Stimulated activated CD8-positive, alpha-beta memory T cell treated with anti-CD3 and anti-CD28 coated beads, Interleukin-2, amount 100 ng/mL, for 48 hours (primary cell): ENCODE results near the gene BACH2.

ENCODE experiments used
- DNase-seq, 2 donors: peaks; one replicate each; pipeline ENCODE4 v3.0.0-alpha.2; 2020; ENCODE audit warnings: low read depth in 2 of 2

BACH2 gene

DNA sequence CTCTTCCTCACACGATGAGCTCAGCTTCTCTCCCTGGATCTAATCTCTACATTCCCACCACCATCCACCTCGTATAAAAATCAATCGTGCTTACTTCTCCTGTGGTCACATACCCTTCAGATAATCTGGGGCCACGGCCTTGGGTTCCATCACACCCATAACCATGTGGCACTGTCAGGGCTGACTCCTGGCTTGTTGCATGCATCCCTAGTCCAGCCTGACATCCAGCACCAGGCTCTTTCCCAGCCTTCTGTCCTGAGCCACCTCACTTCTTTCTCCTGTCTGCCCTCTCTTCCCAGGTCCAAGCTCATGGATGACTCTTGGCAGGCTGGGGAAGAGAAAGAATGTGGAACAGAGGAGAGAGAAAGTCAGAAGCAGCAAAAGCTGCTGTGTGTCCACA, 199.8 kb downstream of the BACH2 start:
- DNase-seq: no peak

DNA sequence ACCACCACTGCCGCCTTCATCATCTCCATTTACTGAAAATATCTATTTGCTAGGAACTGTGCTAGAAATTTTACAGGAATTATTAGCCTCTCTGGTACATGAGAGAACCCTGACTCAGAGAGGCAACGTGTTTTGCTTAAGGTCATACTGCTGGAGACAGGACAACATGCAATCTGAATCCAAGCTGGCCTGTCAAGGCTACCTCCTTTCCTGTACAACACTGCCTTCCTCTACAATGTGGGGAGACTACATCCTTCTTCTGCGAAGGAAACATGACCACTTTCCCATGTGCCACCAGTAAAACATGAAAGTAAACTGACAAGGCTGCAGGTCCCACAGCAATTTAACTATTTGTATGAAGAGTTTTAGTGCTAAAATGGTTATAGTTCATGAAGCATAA, 200.9 kb downstream of the BACH2 start:
- DNase-seq: no peak

- no peak for DNase-seq
These were observed 201.5 kb downstream of the BACH2 start for GRCh38 chr6:90095145-90095544.

GRCh38 chr6:90093558-90094073, 203.0 kb downstream of the BACH2 start:
- no peak for DNase-seq

DNA sequence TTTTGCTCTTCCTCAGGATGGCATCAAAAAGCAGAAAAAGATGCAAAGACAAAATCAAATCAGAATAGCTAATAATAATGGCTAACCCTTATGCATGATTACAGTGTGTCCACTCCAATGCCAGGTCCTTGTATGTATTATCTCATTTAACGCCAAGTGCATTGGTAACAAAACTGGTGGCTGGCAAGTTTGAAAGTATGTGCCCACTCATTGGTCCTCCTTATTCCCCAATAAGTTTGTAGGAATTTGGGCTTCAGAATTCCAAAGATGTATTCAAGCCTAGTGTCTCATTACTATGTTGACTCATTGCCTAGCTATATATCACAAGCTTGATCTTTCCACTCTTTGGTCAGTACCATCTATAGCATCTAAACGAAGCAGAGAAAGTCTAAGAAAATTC, 205.8 kb downstream of the BACH2 start:
- DNase-seq: no peak

GRCh38 chr6:90088009-90088408, 208.6 kb downstream of the BACH2 start:
- DNase-seq: no peak

DNA sequence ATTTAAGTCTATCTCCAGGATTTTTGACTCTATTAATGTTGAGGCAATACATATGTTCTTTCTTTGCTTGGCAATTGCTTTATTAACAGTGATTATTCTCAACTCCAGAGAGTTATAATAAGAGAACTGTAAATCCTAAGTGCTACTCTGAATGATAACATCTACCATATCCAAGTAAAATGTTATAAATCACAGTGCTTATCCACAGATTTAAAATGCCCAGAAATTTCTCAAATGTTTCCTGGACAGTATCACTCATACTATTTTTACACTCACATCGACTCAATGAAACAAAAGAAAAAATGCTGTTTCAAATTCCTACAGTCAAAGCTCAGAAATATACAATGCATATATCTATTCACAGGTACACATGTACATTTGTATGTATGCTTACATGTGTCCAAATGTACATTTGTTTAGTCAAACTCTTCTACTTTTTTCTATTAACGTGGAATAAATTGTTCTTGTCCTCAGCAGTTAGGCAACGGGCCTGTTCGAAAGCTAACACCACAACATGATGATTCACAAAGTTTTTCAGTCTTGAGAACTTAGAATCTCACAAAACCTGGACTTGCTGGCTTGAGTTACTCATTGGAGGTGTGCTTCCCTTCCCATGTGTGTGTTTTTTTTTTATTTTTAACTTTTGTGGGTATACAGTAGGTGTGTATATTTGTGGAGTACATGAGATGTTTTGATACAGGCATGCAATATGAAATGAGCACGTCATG, 209.4 kb downstream of the BACH2 start:
- DNase-seq: no peak

GRCh38 chr6:90086517-90086916, 210.1 kb downstream of the BACH2 start:
- no peak for DNase-seq

- peak in 1 of 2 donors; percentile 25 for DNase-seq
These were observed 212.8 kb downstream of the BACH2 start for GRCh38 chr6:90083891-90084290.

DNA sequence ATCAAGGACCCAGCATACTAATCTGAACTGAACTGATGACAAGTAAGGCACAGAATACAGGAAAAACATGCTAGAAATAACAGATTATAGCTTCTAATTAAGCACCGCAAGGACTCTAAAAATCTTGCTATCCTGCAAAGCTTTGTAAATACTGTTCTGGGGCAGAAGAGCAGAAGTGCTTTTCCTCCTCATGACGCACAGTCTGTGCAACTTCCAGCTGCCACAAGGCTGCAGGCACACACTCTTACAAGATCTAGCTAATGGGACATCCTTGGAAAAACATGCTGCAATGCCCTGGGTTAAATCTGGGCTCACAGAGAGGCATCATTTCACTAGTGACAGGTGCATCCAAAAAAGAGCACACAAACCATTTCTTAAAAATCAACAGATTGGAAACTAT, 213.8 kb downstream of the BACH2 start:
- no peak for DNase-seq

GRCh38 chr6:90080876-90081481, 215.7 kb downstream of the BACH2 start:
- DNase-seq: peak; percentile 51 to 65

DNA sequence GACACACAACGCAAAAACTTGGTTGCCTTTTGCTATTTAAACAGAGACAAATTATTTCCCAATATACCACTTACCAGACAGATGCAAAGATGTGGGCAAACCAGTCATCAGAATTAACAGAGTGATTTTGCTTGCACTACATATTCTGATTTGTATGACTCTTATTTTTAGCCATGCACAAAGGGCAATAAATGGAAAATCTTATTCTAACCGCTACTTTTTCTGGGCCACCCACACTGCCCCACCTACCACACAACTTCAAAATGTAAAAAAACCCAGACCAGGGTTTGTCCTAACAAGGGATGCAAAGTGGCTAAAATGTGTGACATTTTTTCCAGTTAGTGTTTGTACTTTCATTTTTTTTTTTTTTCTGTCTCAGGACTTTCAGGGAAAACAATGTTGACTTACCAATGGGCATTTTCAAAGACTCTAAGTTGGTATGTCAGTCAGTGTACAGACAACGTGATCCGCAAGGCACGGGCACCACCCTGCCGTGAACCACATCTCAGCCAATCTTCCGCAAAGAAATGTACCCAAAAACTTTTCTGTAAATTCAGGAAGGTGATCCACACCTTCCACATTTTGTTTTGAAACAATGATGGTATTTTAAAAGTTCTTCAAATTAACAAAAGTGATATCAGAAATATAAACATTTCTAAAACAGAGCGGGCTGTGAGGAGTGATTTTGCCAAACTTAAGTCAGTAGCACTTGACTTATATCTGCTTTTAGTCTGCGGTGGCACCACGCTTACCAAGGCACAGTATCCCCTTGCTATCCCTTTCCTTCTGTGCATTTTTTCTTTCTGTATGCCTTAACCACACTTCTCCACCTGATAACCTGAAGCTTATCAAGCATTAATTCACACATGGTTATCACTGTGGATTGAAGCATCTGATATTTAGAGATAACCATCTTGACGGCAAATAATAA, 216.8 kb downstream of the BACH2 start:
- peak in 1 of 2 donors; percentile 40 for DNase-seq

DNA sequence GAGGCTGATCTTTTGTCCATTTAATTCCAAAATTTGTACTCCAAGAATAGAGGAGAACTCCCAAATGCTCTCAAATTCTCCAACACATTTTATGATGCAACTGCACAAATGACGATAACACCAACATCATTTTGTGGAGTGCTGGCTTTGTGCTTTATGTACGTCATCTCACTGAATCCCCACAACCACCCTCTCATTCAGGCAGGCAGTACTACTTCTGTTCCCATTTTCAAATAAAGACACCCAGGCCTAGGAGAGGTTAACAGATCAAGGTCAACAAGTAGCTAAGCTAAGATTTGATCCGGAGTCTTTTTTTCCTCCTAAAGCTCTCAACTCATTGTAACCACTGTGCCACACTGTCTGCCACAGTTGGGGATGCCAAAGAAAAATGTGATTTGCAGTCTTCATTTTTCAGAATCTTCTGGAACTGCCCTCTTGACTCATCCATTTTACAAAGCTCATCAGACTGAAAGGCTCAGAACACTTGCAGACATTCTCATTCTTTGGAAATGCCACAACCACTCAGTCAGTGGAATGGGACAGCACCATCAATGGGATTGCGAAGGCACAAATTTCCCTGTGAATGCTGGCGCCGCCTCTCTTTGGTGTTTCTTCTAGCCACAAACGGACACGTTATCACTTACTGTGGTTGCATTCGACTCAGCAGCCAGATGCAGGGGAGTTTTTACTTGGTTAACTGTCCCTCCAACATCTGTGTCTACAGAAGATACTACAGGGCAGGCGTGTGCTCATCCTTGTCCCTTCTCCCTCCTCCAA, 217.9 kb downstream of the BACH2 start:
- DNase-seq: peak; percentile 58 to 68

DNA sequence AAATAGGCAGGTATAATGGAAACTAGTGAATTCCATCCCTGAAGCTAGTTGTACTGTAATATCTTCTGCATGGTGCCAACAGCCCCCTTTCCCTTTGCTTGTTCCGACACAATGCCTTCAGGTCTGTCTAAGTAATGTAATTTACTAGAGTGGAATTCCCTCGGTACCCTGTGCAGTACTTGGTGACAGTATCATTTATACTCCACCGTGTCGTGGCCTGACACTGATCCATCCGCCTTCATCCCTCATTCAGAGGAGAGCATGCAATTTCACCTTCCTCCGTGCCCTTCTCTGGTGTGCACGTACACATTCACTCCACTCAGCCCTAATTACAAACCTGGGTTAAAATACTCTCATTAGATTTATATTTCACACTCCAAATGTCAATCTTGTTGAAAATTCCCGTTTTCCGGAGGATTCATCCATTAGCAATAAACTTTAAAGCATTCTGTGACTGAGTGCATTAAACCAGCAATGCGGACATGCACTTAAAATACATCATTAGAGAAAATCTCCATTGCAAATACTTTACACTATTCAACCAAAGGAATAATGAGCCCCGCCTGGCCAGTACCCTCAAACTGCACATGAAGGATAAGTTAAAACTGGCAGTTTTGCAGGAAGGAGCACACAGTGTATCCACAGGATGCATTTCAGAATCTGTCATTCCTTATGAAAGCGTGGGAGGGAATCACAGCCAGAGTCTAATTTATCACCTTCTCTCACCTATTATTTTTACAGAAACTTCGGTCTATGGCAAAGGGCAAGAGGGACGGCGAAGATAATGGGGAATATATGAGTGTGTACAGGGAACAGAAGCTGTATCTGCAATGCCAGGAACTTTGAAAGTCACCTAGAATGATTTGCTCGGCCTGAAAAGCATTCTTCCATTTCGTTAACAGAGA, 219.9 kb downstream of the BACH2 start:
- no peak for DNase-seq

GRCh38 chr6:90074161-90074850, 222.3 kb downstream of the BACH2 start:
- DNase-seq: no peak

GRCh38 chr6:90072935-90073464, 223.6 kb downstream of the BACH2 start:
- DNase-seq: no peak

DNA sequence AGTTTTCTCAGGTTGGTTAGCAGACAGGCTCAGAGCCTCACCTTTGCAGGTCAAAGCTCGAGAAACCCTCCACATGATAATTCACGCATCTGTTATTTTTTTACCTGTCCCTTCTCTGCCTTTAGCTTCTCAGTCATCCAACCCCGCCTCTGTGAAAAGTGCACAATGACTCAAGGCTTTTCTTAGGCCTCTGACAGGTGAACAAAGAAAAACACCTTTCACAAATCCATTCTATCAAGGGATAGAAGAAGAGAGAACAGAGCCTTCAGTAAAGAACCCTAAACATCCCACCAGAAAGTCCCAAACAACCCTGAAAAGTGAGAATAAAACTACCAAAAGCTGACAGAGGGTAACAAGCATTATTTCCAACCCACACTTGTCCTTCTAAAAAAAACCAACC, 224.1 kb downstream of the BACH2 start:
- no peak for DNase-seq

GRCh38 chr6:90068703-90069523, 227.7 kb downstream of the BACH2 start:
- no peak for DNase-seq

DNA sequence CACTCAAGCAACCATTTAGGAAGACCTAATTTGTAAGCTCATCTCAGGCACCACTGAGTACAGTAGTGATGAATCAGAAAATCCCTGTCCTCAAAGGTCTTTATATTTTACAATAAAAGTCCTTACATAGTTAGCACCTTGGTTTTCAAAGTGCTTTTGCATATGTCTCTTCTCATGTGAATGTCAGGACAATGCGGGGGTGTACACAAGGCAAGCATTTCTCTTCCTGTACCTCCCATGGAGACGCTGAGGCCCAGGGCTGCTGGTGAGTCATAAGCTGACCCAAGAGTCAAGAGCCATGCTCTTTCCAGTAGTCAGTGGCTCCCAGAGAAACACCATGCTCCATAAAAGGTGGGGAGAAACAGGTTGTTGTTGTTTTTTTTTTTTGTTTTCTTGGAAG, 228.4 kb downstream of the BACH2 start:
- DNase-seq: peak in 1 of 2 donors; percentile 24
